Measurements from ENCODE around the gene FAM193B. TPM values are rescaled to one million over a fixed set of nuclear protein-coding genes. Genes with fewer than 3 reads are reported as not detected.

FAM193B gene
- total RNA-seq, 1 donor from 2014 or later = 14.0 TPM

DNA sequence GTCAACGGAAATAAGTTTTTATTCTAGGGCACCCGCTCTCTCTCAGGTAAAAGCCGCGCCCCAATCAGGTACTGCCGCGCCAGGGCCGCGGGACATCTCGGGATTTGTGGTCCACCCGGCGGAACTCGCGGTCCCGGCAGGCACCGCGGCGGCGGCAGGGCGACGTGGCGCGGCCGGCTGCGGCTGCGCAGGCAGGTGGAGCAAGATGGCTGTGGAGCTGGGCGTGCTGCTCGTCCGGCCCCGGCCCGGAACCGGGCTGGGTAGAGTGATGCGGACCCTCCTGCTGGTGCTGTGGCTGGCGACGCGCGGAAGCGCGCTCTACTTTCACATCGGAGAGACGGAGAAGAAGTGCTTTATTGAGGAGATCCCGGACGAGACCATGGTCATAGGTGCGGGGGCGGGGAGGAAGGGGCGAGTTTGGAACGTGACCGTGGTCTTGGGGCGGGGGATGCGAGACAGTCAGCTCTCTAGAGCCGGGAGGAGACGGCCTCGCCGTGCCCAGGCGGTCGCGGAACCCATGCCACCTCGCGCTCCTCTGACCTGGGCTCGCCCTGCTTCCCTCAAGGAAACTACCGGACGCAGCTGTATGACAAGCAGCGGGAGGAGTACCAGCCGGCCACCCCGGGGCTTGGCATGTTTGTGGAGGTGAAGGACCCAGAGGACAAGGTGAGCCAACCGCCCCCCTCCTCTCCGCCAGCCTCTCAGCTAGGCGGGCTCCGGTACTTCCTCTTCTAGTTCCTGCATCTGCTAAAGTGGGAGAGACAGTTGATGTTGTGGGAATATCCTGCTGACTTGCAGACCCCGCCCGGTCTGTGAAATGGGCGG, 37.9 kb upstream of the FAM193B start, which contains the start of gene TMED9:
Gene TMED9 (plus strand): TSS at position 194 of the 825 bp plus-strand sequence. CDS start 12 bp downstream, at position 206.
- DNase-seq (ENCODE audit: low read depth) (peak; percentile 81), FAIRE-seq (no peak)
- H3K27me3 ChIP-seq (ENCODE audit: control insufficient read depth, insufficient read depth, low read length) = no peaks in the 10 kb centered on the region
- peaks cover 30% of the 10 kb centered on the region for H3K36me3 ChIP-seq (ENCODE audit: control insufficient read depth, insufficient read depth, low read length)
- TF ChIP-seq, protein P1, sequence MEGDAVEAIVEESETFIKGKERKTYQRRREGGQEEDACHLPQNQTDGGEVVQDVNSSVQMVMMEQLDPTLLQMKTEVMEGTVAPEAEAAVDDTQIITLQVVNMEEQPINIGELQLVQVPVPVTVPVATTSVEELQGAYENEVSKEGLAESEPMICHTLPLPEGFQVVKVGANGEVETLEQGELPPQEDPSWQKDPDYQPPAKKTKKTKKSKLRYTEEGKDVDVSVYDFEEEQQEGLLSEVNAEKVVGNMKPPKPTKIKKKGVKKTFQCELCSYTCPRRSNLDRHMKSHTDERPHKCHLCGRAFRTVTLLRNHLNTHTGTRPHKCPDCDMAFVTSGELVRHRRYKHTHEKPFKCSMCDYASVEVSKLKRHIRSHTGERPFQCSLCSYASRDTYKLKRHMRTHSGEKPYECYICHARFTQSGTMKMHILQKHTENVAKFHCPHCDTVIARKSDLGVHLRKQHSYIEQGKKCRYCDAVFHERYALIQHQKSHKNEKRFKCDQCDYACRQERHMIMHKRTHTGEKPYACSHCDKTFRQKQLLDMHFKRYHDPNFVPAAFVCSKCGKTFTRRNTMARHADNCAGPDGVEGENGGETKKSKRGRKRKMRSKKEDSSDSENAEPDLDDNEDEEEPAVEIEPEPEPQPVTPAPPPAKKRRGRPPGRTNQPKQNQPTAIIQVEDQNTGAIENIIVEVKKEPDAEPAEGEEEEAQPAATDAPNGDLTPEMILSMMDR (IDR thresholded peaks at IDR 0.05; ENCODE audit: insufficient read depth, low read length, severe bottlenecking) = no peak
- H3K4me3 ChIP-seq (ENCODE audit: low read depth, low read length) = peak within 1 kb of the TSS; percentile 71

DNA sequence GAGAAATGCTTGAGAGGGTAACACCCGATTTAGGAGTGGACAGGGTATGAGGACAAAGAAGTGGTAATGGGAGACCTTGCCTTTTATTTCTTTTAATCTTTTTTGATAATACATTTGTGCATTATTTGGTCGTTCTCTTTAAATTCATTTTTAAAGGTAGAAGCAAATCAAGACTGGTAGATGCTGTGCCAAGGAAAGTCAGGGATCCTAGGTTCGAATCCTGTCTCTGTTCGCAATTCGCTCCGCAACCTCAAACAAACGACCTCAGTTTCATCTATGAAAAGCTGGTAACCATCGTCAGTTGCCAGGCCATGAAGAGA, 37.3 kb upstream of the FAM193B start:
- H3K36me3 ChIP-seq (ENCODE audit: control insufficient read depth, insufficient read depth, low read length) = peaks cover 30% of the 10 kb centered on the region
- no peak overlapping the region for H3K4me3 ChIP-seq (ENCODE audit: low read depth, low read length)
- no peak for DNase-seq (ENCODE audit: low read depth)
- no peak for FAIRE-seq
- H3K27me3 ChIP-seq (ENCODE audit: control insufficient read depth, insufficient read depth, low read length) = no peaks in the 10 kb centered on the region
- TF ChIP-seq, protein P1 (IDR thresholded peaks at IDR 0.05; ENCODE audit: insufficient read depth, low read length, severe bottlenecking) = no peak

DNA sequence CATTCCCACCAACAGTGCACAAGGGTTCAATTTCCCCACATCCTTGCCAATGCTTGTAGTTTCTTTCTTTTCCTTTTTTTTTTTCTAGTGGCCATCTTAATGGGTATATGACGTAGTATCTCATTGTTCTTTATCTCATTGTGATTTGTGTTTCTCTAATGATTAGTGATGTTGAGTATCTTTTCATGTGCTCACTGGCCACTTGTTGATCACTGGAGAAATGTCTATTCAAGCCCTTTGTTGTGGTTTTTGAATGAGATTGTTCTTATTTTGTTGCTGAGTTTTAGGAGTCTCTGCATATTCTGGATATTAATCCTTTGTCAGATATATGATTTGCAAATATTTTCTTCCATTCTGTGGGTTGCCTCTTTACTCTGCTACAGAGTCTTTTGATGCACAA, 36.0 kb upstream of the FAM193B start:
- Histone ChIP-seq H3K36me3 (ENCODE audit: control insufficient read depth, insufficient read depth, low read length) (peaks cover 21% of the 10 kb centered on the region), H3K27me3 (ENCODE audit: control insufficient read depth, insufficient read depth, low read length) (no peaks in the 10 kb centered on the region), H3K4me3 (ENCODE audit: low read depth, low read length) (no peak overlapping the region)
- TF ChIP-seq, protein P1 (IDR thresholded peaks at IDR 0.05; ENCODE audit: insufficient read depth, low read length, severe bottlenecking) = no peak
- FAIRE-seq = no peak
- DNase-seq (ENCODE audit: low read depth) = no peak

DNA sequence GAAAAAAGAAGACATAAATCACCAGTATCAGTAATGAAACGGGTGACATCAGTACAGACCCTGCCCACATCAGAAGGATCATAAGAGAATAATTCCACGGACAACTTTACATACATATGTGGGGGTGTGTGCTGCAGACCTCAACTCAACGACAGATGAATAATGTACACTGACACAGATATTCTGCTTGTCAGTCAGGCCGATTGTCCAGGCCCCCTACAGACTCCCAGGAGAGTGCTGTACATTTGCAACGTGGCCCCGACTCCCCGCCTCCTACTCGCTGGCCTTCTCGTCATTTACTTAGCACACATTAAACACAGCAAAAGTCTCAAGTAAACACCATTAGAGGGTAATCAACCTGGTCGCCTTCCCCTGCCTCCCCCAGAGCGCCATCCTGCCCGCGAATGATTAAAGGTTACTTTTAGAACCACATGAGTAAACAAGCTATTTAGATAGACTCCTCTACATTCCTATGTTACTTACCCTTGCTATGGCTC, 34.1 kb upstream of the FAM193B start:
- Histone ChIP-seq H3K36me3 (ENCODE audit: control insufficient read depth, insufficient read depth, low read length) (peaks cover 3% of the 10 kb centered on the region), H3K27me3 (ENCODE audit: control insufficient read depth, insufficient read depth, low read length) (no peaks in the 10 kb centered on the region), H3K4me3 (ENCODE audit: low read depth, low read length) (no peak overlapping the region)
- TF ChIP-seq, protein P1 (IDR thresholded peaks at IDR 0.05; ENCODE audit: insufficient read depth, low read length, severe bottlenecking) = no peak
- DNase-seq (ENCODE audit: low read depth) (no peak), FAIRE-seq (no peak)

DNA sequence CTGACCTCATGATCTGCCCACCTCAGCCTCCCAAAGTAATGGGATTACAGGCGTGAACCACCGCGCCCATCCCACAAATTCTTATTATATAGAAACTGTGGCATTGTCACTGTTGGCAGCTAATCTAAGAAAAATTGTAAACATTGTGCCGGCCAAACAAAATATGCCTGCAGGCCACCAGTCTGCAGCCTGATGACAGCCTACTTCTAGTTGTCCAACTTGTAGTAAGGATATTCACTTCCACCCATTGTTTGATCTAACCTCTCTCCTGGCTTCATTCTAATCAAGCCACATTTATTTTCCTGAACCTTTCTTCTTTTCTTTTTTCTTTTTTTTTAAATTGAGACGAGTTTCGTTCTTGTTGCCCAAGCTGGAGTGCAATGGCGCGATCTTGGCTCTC, 24.0 kb upstream of the FAM193B start:
- Histone ChIP-seq H3K4me3 (ENCODE audit: low read depth, low read length) (no peak overlapping the region), H3K36me3 (ENCODE audit: control insufficient read depth, insufficient read depth, low read length) (no peaks in the 10 kb centered on the region), H3K27me3 (ENCODE audit: control insufficient read depth, insufficient read depth, low read length) (no peaks in the 10 kb centered on the region)
- no peak for DNase-seq (ENCODE audit: low read depth)
- TF ChIP-seq, protein P1 (IDR thresholded peaks at IDR 0.05; ENCODE audit: insufficient read depth, low read length, severe bottlenecking) = no peak
- FAIRE-seq = no peak

Data from bronchial epithelial cell (primary cell).